ENCODE data around the gene SH3GL1. TPM values are rescaled to one million over a fixed set of nuclear protein-coding genes. Genes with fewer than 3 reads are reported as not detected.

SH3GL1 gene
- total and polyA plus RNA-seq, 3 experiments from 2014 or later: 24.7 to 41.2 (median 39.8) TPM

DNA sequence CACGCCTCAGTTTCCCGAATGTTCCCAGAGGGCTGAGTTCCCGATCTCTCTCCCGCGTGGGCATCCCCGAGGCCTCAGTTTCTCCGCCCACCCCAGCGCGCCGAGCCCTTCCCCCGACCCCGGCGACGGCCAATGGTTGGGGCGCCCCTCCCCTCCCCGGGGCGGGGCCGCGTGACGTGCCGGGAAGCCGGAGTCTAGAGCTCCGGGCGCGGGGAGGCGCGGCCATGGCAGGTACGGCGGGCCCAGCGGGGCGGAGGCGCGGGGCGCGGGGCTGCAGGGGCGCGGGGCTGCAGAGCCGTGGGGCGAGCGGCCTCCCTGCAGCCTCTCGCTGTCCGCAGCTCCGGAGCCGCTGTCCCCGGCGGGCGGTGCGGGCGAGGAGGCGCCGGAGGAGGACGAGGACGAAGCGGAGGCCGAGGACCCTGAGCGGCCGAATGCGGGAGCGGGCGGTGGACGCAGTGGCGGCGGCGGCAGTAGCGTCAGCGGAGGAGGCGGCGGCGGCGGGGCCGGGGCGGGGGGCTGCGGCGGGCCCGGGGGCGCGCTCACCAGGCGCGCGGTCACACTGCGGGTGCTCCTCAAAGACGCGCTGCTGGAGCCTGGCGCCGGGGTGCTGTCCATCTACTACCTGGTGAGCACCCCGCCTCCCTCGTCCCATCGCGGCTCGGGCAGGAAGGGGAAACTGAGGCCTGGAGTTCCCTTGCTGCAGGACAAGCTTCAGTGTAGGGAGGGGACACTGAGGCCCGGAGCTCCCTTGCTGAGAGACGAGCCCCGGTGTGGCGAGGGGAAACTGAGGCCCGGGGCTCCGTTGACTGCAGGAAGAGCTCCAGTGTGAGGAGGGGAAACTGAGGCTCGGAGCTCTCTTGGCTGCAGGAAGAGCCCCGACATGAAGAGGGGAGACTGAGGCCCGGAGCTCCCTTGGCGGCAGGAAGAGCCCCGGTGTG, 56.7 kb downstream of the SH3GL1 start, which contains the start of gene MPND:
Gene MPND, plus strand, starts transcription at position 193 of the 938 bp plus-strand sequence. Its CDS starts 32 bp downstream, at position 225.
- peaks cover 0 to 26% (median 3%) of the 10 kb centered on the region in 3 donors for H3K36me3 Mint-ChIP-seq
- CTCF ChIA-PET: interaction anchor here (1.0 to 3.5 kb wide), 7 partner anchors 9 to 97 kb away, joined by 3 to 30 read pairs (median 10); partner anchors contain the start of genes CHAF1A, SH3GL1 and YJU2

DNA sequence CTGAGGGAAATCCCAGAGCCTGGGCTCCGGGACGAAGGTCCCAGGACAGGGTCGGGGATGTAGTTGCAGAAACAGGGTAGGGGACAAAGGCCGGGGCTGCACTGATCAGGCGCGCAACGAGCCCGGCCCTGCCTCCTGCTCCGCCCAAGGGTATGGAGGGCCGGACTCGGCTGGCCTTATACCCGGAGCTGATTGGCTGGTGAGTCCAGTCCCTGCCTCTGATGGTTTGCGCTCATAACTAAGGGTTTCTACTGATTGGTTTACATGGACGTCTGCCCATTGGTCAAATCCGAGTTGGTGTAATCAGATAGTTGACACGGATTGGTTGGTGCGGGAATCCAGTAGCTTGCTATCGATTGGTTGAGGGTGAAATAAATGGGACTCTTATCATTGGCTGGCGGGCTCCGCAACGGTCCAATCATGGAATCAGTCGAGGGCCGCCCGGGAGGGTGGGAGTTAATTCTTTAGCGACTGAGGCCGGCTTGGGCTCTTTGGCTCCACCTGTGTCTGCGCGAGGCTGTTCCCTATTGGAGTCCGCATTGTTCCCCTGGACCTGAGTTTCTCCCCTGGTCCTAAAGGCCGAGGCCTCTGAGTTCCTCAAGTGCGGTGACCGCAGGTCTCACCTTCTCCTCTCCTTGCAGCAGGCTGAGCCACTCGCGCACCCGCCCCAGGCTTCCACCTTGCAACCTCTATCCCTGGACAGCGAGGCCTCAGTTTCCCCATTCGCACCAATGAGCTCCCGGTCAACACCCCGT, 57.6 kb downstream of the SH3GL1 start:
- peak overlapping the region; percentile 82 to 99 (median 92) for H3K27ac Mint-ChIP-seq
- peak overlapping the region; percentile 80 to 96 (median 91) for H3K4me3 Mint-ChIP-seq
- Histone ChIP-seq H3K9me3 (ENCODE audit: low read length) (no peaks in the 10 kb centered on the region), H3K27ac (ENCODE audit: low read depth, low read length) (peak overlapping the region; percentile 80), H3K36me3 (ENCODE audit: insufficient read depth, low read length) (no peaks in the 10 kb centered on the region), H3K4me1 (ENCODE audit: insufficient read depth, low read length) (peaks cover 22% of the 10 kb centered on the region), H3K4me3 (ENCODE audit: low read length) (peak overlapping the region; percentile 92), H3K27me3 (ENCODE audit: insufficient read depth, low read length, poor library complexity, severe bottlenecking) (no peaks in the 10 kb centered on the region)
- ChIA-PET POLR2A (interaction anchor here (0.6 to 2.0 kb wide), 13 partner anchors 10 to 580 kb away, joined by 3 to 12 read pairs (median 4); partner anchors contain the start of genes CHAF1A, HDGFL2, SH3GL1 and YJU2), CTCF (interaction anchor here (0.7 to 3.5 kb wide), 11 partner anchors 10 to 449 kb away, joined by 3 to 30 read pairs (median 4); partner anchors contain the start of genes CHAF1A, FEM1A, SH3GL1 and TMIGD2)
- H3K4me1 Mint-ChIP-seq: peaks cover 29 to 46% (median 38%) of the 10 kb centered on the region in 3 donors
- peak; percentile 83 to 95 (median 92) for DNase-seq
- no peaks in the 10 kb centered on the region for H3K9me3 Mint-ChIP-seq
- H3K27me3 Mint-ChIP-seq: peaks cover 0 to 3% of the 10 kb centered on the region in 2 donors
- peaks cover 0 to 23% (median 3%) of the 10 kb centered on the region in 3 donors for H3K36me3 Mint-ChIP-seq

More for the DNA sequence above, 56.7 kb downstream of the SH3GL1 start, which contains the start of gene MPND:
- POLR2A ChIA-PET: interaction anchor here (0.9 to 2.0 kb wide), 12 partner anchors 9 to 128 kb away, joined by 3 to 12 read pairs (median 4); partner anchors contain the start of genes CHAF1A, HDGFL2, SH3GL1 and YJU2
- peaks cover 22 to 38% (median 30%) of the 10 kb centered on the region in 3 donors for H3K4me1 Mint-ChIP-seq
- Histone ChIP-seq H3K27ac (ENCODE audit: low read depth, low read length) (peak within 1 kb of the TSS; percentile 80), H3K36me3 (ENCODE audit: insufficient read depth, low read length) (no peaks in the 10 kb centered on the region), H3K4me1 (ENCODE audit: insufficient read depth, low read length) (peaks cover 21% of the 10 kb centered on the region), H3K27me3 (ENCODE audit: insufficient read depth, low read length, poor library complexity, severe bottlenecking) (no peaks in the 10 kb centered on the region), H3K9me3 (ENCODE audit: low read length) (no peaks in the 10 kb centered on the region), H3K4me3 (ENCODE audit: low read length) (peak within 1 kb of the TSS; percentile 92)
- no peaks in the 10 kb centered on the region for H3K9me3 Mint-ChIP-seq
- peak within 1 kb of the TSS; percentile 80 to 96 (median 91) for H3K4me3 Mint-ChIP-seq
- DNase-seq: peak; percentile 87 to 94 (median 90)
- peaks cover 0 to 3% of the 10 kb centered on the region in 2 donors for H3K27me3 Mint-ChIP-seq
- H3K27ac Mint-ChIP-seq: peak within 1 kb of the TSS; percentile 82 to 99 (median 92)

DNA sequence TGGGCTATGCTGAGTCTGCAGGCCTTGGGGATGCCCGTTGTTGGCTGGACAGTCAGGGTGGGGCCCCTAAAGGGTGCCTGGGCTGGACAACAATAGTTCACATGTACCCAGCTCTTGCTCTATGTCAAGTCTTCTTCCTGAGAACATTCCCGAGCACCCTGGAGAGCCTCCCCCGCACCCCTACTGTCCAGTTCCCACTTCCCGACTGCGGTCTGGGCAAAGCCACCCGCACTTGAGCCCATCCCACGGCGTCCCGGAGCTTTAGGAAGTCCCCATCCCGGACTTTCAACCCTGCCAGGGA, 58.1 kb downstream of the SH3GL1 start:
- Mint-ChIP-seq H3K4me1 (peaks cover 30 to 47% (median 40%) of the 10 kb centered on the region in 3 donors), H3K27me3 (peaks cover 0 to 3% of the 10 kb centered on the region in 2 donors), H3K27ac (peak overlapping the region; percentile 82 to 99 (median 92)), H3K9me3 (no peaks in the 10 kb centered on the region), H3K36me3 (peaks cover 0 to 18% (median 3%) of the 10 kb centered on the region in 3 donors), H3K4me3 (peak overlapping the region; percentile 80 to 96 (median 91))
- Histone ChIP-seq H3K27me3 (ENCODE audit: insufficient read depth, low read length, poor library complexity, severe bottlenecking) (no peaks in the 10 kb centered on the region), H3K27ac (ENCODE audit: low read depth, low read length) (peak overlapping the region; percentile 60), H3K36me3 (ENCODE audit: insufficient read depth, low read length) (no peaks in the 10 kb centered on the region), H3K4me1 (ENCODE audit: insufficient read depth, low read length) (peaks cover 22% of the 10 kb centered on the region), H3K9me3 (ENCODE audit: low read length) (no peaks in the 10 kb centered on the region), H3K4me3 (ENCODE audit: low read length) (peak overlapping the region; percentile 92)
- ChIA-PET POLR2A (interaction anchor here (0.6 to 2.0 kb wide), 10 partner anchors 14 to 579 kb away, joined by 3 to 12 read pairs (median 4); partner anchors contain the start of genes CHAF1A and SH3GL1), CTCF (interaction anchor here (0.7 to 3.5 kb wide), 11 partner anchors 10 to 449 kb away, joined by 3 to 30 read pairs (median 4); partner anchors contain the start of genes CHAF1A, FEM1A, SH3GL1 and TMIGD2)
- DNase-seq: no peak

DNA sequence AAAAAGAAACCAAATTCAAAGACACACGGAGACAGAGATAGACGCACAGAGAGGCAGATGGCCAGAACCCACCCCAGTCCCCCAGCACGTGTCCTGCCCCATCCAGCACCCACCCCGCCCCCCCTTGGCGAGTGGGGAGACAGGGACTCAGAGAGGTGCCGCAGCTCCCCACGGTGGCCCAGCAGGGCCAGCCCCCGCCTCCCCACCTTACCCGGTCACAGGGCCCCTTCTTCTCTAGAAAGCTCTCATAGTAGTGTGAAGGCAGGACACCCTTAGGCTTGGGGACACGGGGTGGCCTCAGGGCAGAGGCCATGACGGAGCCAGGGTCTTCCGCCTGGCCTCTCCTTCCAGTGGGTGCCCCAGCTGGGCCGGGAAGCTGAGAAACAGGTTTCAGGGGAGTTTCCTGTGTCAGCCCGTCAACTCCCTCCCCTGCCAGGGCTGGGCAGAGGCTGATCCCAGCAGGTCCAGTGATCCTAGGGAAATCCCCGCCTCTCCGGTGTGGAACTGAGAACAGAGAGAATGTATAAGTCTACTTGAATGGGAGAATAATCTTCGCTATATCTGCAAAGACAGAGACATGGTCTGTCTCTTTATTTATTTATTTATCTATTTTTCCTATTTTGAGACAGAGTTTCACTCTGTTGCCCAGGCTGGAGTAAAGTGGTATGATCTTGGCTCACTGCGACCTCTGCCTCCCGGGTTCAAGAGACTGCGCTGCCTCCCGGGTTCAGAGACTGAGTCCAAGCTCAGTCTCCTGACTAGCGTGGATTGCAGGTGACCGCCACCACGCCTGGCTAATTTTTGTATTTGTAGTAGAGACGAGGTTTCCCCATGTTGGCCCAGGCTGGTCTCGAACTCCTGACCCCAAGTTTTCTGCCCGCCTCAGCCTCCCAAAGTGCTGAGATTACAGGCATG, 61.6 kb downstream of the SH3GL1 start, which contains the start of gene STAP2:
Gene STAP2, minus strand, starts transcription at position 387 of the 915 bp plus-strand sequence. Its CDS starts 74 bp downstream, at position 313.
- H3K9me3 Mint-ChIP-seq: no peaks in the 10 kb centered on the region
- peak in 1 of 5 donors; percentile 17 for DNase-seq

DNA sequence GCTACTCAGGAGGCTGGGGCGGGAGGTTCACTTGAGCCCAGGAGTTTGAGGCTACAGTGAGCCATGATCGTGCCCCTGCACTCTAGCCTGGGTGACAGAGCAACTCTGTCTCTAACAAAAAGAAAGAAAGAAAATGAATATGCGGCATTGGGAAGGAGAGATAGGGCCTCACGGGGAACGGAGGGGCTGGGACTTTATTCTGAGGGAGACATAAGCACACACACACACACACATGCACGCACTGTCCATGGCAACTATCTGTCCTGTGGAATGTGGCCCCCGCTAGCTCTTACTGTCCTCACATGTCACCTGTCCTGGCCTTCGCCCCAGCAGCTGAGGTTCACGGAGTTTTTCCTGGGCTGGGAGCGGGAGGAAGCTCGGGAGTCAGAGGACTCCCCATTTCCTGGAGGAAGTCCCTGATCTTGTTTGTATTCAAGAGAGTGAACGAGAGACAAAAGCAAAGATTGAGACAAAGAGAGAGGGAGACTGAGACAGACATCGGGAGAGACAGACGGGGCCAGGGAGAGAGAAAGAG, 62.4 kb downstream of the SH3GL1 start:
- Histone ChIP-seq H3K27me3 (ENCODE audit: insufficient read depth, low read length, poor library complexity, severe bottlenecking) (no peaks in the 10 kb centered on the region), H3K4me1 (ENCODE audit: insufficient read depth, low read length) (peaks cover 14% of the 10 kb centered on the region), H3K27ac (ENCODE audit: low read depth, low read length) (peak overlapping the region; percentile 57), H3K9me3 (ENCODE audit: low read length) (no peaks in the 10 kb centered on the region), H3K36me3 (ENCODE audit: insufficient read depth, low read length) (no peaks in the 10 kb centered on the region), H3K4me3 (ENCODE audit: low read length) (peak overlapping the region; percentile 66)
- DNase-seq: no peak
- Mint-ChIP-seq H3K9me3 (no peaks in the 10 kb centered on the region), H3K4me3 (peak overlapping the region; percentile 70 to 91 (median 79)), H3K4me1 (peaks cover 23 to 31% (median 29%) of the 10 kb centered on the region in 3 donors), H3K27me3 (peaks cover 0 to 3% of the 10 kb centered on the region in 2 donors), H3K36me3 (peaks cover 0 to 2% (median 0%) of the 10 kb centered on the region in 3 donors), H3K27ac (peak overlapping the region in 7 of 8 donors; percentile 29 to 88 (median 74))
- CTCF ChIA-PET: interaction anchor here (1.0 to 2.5 kb wide), 2 partner anchors 64 to 70 kb away, joined by 3 to 8 read pairs; partner anchors contain the start of gene CHAF1A
- POLR2A ChIA-PET: interaction anchor here (0.5 to 0.8 kb wide), 2 partner anchors 15 to 106 kb away, joined by 3 to 4 read pairs; no protein-coding TSS in a partner anchor

More for the DNA sequence above, 61.6 kb downstream of the SH3GL1 start, which contains the start of gene STAP2:
- peak within 1 kb of the TSS; percentile 66 for H3K4me3 ChIP-seq (ENCODE audit: low read length)
- Mint-ChIP-seq H3K36me3 (peaks cover 0 to 4% (median 0%) of the 10 kb centered on the region in 3 donors), H3K27me3 (peaks cover 0 to 3% of the 10 kb centered on the region in 2 donors), H3K27ac (peak within 1 kb of the TSS in 7 of 8 donors; percentile 29 to 88 (median 77)), H3K4me1 (peaks cover 25 to 33% (median 33%) of the 10 kb centered on the region in 3 donors), H3K4me3 (peak within 1 kb of the TSS; percentile 70 to 91 (median 79))
- no peaks in the 10 kb centered on the region for H3K9me3 ChIP-seq (ENCODE audit: low read length)
- ChIA-PET CTCF (interaction anchor here (1.0 to 2.5 kb wide), 2 partner anchors 64 to 71 kb away, joined by 3 to 8 read pairs; partner anchors contain the start of gene CHAF1A), POLR2A (interaction anchor here (0.5 to 0.8 kb wide), 2 partner anchors 14 to 106 kb away, joined by 3 to 4 read pairs; no protein-coding TSS in a partner anchor)
- H3K27me3 ChIP-seq (ENCODE audit: insufficient read depth, low read length, poor library complexity, severe bottlenecking): no peaks in the 10 kb centered on the region
- no peaks in the 10 kb centered on the region for H3K36me3 ChIP-seq (ENCODE audit: insufficient read depth, low read length)
- H3K27ac ChIP-seq (ENCODE audit: low read depth, low read length): peak within 1 kb of the TSS; percentile 57
- H3K4me1 ChIP-seq (ENCODE audit: insufficient read depth, low read length): peaks cover 14% of the 10 kb centered on the region

DNA sequence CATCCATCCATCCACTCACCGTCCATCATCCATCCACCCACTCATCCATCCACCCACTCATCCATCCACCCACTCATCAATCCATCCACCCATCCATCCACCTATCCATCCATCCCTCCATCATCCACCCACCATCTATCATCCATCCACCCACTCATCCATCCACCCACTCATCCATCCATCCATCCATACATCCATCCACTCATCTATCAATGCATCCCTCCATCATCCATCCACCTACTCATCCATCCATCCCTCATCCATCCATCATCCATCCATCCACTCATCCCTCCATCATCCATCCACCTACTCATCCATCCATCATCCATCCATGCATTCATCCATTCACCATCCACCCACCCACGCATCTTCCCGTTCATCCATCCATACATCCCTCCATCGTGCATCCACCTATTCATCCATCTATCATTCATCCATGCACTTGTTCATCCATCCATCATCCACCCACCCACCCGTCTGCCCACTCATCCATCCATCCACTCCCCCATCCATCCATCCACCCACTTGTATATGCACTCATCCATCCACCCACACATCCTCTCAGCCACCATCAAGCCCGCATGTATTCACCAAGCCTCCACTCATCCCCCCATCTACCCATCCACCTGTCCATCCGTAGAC, 65.3 kb downstream of the SH3GL1 start:
- no peaks in the 10 kb centered on the region for H3K9me3 Mint-ChIP-seq
- H3K27me3 Mint-ChIP-seq: no peaks in the 10 kb centered on the region
- H3K4me1 Mint-ChIP-seq: peaks cover 12 to 19% (median 18%) of the 10 kb centered on the region in 3 donors
- DNase-seq: no peak
- ChIA-PET POLR2A (no interaction called here), CTCF (no interaction called here)
- no peak overlapping the region for H3K27ac ChIP-seq (ENCODE audit: low read depth, low read length)
- no peaks in the 10 kb centered on the region for H3K27me3 ChIP-seq (ENCODE audit: insufficient read depth, low read length, poor library complexity, severe bottlenecking)
- H3K4me3 ChIP-seq (ENCODE audit: low read length): no peak overlapping the region
- H3K4me1 ChIP-seq (ENCODE audit: insufficient read depth, low read length): peaks cover 9% of the 10 kb centered on the region
- H3K36me3 Mint-ChIP-seq: no peaks in the 10 kb centered on the region
- peak overlapping the region in 1 of 7 donors; percentile 64 for H3K4me3 Mint-ChIP-seq
- H3K9me3 ChIP-seq (ENCODE audit: low read length): no peaks in the 10 kb centered on the region
- H3K27ac Mint-ChIP-seq: peak overlapping the region in 1 of 8 donors; percentile 27
- no peaks in the 10 kb centered on the region for H3K36me3 ChIP-seq (ENCODE audit: insufficient read depth, low read length)

Data from CD8-positive, alpha-beta memory T cell (primary cell).